ENCODE measurements around the gene FNBP1.
A peak's percentile ranks its signal among the peaks of the same experiment; 100 is the strongest.

FNBP1 gene

DNA sequence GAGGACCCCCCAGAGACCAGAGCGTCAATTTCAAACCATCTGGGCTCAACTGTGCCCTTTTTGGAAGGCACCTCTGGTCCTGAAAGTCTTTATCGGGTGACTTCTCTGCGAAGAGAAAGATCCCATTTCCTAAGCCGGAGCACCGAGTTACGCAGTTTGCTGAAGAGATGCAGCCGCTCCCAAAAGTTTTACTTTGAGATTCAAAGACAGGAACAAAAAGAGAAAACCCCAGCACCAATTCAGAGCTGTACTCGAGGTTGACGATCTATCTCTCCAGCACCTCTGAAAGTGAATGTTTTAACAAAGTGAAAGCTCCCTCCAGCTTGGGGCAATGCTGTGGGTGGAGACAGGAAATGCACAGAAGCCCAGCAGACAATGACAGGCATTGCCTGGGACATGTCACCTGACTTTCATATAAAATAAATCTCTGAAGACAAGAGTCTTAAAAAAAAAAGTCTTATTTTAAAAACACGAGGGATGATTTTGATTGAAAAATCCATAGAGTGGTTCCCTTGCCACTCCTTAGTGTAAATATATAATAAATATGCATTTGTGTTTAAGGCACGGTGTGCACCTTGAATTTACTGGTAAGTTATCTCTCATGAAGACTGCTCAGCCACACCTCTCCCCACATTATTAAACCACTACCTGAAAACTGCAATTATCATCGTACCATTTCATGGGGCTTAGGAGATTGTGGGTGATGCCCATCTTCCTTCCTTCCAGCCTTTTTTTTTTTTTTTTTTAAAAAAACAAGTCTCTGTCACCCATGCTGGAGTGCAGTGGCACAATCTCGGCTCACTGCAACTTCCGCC is 79.9 kb downstream of the FNBP1 start:
- Histone ChIP-seq H3K4me3 (replicated peaks; ENCODE audit: insufficient read depth, low read length) (peak overlapping the region; percentile 34), H3K27me3 (ENCODE audit: insufficient read depth, poor library complexity, severe bottlenecking) (no peaks in the 10 kb centered on the region), H3K27ac (replicated peaks) (peak overlapping the region; percentile 45)
- peak in 1 of 2 experiments; percentile 56 for DNase-seq (ENCODE audit: low read depth in 1 of 2, low spot score in 1 of 2)
- TF ChIP-seq, protein P1, sequence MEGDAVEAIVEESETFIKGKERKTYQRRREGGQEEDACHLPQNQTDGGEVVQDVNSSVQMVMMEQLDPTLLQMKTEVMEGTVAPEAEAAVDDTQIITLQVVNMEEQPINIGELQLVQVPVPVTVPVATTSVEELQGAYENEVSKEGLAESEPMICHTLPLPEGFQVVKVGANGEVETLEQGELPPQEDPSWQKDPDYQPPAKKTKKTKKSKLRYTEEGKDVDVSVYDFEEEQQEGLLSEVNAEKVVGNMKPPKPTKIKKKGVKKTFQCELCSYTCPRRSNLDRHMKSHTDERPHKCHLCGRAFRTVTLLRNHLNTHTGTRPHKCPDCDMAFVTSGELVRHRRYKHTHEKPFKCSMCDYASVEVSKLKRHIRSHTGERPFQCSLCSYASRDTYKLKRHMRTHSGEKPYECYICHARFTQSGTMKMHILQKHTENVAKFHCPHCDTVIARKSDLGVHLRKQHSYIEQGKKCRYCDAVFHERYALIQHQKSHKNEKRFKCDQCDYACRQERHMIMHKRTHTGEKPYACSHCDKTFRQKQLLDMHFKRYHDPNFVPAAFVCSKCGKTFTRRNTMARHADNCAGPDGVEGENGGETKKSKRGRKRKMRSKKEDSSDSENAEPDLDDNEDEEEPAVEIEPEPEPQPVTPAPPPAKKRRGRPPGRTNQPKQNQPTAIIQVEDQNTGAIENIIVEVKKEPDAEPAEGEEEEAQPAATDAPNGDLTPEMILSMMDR (IDR thresholded peaks at IDR 0.05; ENCODE audit: insufficient read depth, low read length) = no peak
- TF ChIP-seq, protein P2, sequence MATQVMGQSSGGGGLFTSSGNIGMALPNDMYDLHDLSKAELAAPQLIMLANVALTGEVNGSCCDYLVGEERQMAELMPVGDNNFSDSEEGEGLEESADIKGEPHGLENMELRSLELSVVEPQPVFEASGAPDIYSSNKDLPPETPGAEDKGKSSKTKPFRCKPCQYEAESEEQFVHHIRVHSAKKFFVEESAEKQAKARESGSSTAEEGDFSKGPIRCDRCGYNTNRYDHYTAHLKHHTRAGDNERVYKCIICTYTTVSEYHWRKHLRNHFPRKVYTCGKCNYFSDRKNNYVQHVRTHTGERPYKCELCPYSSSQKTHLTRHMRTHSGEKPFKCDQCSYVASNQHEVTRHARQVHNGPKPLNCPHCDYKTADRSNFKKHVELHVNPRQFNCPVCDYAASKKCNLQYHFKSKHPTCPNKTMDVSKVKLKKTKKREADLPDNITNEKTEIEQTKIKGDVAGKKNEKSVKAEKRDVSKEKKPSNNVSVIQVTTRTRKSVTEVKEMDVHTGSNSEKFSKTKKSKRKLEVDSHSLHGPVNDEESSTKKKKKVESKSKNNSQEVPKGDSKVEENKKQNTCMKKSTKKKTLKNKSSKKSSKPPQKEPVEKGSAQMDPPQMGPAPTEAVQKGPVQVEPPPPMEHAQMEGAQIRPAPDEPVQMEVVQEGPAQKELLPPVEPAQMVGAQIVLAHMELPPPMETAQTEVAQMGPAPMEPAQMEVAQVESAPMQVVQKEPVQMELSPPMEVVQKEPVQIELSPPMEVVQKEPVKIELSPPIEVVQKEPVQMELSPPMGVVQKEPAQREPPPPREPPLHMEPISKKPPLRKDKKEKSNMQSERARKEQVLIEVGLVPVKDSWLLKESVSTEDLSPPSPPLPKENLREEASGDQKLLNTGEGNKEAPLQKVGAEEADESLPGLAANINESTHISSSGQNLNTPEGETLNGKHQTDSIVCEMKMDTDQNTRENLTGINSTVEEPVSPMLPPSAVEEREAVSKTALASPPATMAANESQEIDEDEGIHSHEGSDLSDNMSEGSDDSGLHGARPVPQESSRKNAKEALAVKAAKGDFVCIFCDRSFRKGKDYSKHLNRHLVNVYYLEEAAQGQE (IDR thresholded peaks at IDR 0.05; ENCODE audit: insufficient replicate concordance, low read depth) = no peak
- TF ChIP-seq POLR2AphosphoS5 (IDR thresholded peaks at IDR 0.05; ENCODE audit: low read depth) = no peak
- TF ChIP-seq GABPA (IDR thresholded peaks at IDR 0.05; ENCODE audit: low read depth) = no peak
- no peak for TF ChIP-seq SPI1 (IDR thresholded peaks at IDR 0.05; ENCODE audit: borderline replicate concordance, low read depth)

DNA sequence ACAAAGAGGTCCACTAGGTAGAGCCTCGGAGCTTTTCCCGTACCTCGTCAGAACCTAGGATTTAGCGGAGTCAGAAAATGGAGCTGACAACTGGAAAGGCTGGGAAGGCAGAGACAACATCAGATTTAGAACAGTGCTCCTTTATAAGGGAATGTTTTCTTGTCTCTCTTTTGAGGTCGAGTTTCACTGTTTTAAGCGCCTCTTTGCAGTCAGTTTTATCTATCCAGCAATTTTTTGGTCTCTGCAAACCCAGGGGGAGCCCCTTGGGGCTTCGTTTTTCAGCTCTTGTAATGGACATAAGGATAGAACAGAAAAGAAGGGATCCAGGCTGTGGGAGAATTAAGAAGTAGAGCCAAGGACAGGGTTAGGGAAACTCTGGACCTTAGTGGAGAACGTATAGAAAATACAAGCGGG is 80.5 kb downstream of the FNBP1 start:
- no peak overlapping the region for H3K4me3 ChIP-seq (replicated peaks; ENCODE audit: insufficient read depth, low read length)

DNA sequence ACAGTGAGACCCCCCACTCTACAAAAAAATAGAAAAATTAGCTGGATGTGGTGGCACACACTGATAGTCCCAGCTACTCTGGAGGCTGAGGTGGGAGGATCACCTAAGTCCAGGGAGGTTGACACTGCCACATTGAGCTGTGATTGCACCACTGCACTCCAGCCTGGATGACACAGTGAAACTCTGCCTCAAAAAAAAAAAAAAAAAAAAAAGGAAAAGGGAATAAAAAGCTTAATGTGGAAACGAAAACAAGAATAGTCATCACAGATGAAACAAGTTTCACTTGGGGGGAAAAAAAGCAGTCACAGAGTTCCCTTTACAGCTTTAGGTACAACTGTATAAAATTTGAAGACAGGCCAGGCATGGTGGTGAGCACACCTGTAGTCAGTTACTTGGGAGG is 84.2 kb downstream of the FNBP1 start:
- DNase-seq (ENCODE audit: low read depth in 1 of 2, low spot score in 1 of 2) = no peak
- Histone ChIP-seq H3K4me3 (replicated peaks; ENCODE audit: insufficient read depth, low read length) (no peak overlapping the region), H3K27ac (replicated peaks) (no peak overlapping the region), H3K27me3 (ENCODE audit: insufficient read depth, poor library complexity, severe bottlenecking) (no peaks in the 10 kb centered on the region)
- TF ChIP-seq, protein P1 (IDR thresholded peaks at IDR 0.05; ENCODE audit: insufficient read depth, low read length) = no peak
- TF ChIP-seq SPI1 (IDR thresholded peaks at IDR 0.05; ENCODE audit: borderline replicate concordance, low read depth) = no peak
- TF ChIP-seq, protein P2 (IDR thresholded peaks at IDR 0.05; ENCODE audit: insufficient replicate concordance, low read depth) = no peak

More for the DNA sequence above, 80.5 kb downstream of the FNBP1 start:
- TF ChIP-seq, protein P1 (IDR thresholded peaks at IDR 0.05; ENCODE audit: insufficient read depth, low read length) = no peak
- TF ChIP-seq POLR2AphosphoS5 (IDR thresholded peaks at IDR 0.05; ENCODE audit: low read depth) (no peak), SPI1 (IDR thresholded peaks at IDR 0.05; ENCODE audit: borderline replicate concordance, low read depth) (no peak), GABPA (IDR thresholded peaks at IDR 0.05; ENCODE audit: low read depth) (no peak)
- TF ChIP-seq, protein P2 (IDR thresholded peaks at IDR 0.05; ENCODE audit: insufficient replicate concordance, low read depth) = no peak
- no peak for DNase-seq (ENCODE audit: low read depth in 1 of 2, low spot score in 1 of 2)
- Histone ChIP-seq H3K27me3 (ENCODE audit: insufficient read depth, poor library complexity, severe bottlenecking) (no peaks in the 10 kb centered on the region), H3K27ac (replicated peaks) (peak overlapping the region; percentile 45)
